ENCODE measurements around the gene SLF2. TPM values are rescaled to one million over a fixed set of nuclear protein-coding genes. Genes with fewer than 3 reads are reported as not detected.
"Not testable (repeated sequence)": the region's sequence is repeated elsewhere in the genome, so short reads cannot be mapped to it uniquely, and the experiment has no call there.

Gene SLF2
- total RNA-seq, 1 donor from 2014 or later, result 46.1 TPM

DNA sequence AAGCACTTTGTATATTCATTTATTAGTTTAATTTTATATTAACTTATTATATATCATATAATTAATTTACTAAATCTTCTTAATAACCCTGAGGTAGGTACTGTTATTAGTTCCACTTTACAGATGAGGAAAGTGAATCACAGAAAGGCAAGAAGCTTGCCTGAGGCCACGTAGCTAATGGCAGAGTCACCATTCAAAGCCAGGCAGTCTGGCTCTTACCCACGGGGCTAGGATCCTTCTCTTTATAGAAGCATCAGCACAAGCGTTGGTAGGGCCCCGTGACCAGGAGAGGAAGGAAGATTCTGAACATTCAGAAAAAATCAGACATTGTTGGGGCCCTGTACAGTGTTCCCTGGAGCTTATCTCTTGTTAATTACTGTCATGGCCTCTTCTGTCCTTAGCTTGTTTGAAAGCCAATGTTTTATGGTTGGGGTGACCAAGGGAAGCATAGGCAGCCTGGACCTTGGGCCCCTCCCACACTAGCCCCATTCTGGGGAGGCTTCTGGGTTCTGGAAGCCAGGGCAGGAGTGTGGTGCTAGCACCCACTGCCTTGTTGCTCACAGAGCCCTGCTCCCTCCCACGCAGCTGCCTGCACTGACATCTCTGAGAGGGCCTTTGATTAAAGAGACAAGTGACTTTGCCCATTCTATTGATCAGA lies 31.1 kb upstream of the SLF2 start:
- H3K27me3 Mint-ChIP-seq, result peaks cover 41% of the 10 kb centered on the region
- H3K27ac Mint-ChIP-seq, result no peak overlapping the region
- no peak for DNase-seq (ENCODE audit: extremely low spot score, unreplicated experiment)
- peaks cover 38% of the 10 kb centered on the region for H3K4me1 Mint-ChIP-seq (ENCODE audit: unreplicated experiment)
- H3K36me3 Mint-ChIP-seq, result no peaks in the 10 kb centered on the region
- TF ChIP-seq, protein P1, sequence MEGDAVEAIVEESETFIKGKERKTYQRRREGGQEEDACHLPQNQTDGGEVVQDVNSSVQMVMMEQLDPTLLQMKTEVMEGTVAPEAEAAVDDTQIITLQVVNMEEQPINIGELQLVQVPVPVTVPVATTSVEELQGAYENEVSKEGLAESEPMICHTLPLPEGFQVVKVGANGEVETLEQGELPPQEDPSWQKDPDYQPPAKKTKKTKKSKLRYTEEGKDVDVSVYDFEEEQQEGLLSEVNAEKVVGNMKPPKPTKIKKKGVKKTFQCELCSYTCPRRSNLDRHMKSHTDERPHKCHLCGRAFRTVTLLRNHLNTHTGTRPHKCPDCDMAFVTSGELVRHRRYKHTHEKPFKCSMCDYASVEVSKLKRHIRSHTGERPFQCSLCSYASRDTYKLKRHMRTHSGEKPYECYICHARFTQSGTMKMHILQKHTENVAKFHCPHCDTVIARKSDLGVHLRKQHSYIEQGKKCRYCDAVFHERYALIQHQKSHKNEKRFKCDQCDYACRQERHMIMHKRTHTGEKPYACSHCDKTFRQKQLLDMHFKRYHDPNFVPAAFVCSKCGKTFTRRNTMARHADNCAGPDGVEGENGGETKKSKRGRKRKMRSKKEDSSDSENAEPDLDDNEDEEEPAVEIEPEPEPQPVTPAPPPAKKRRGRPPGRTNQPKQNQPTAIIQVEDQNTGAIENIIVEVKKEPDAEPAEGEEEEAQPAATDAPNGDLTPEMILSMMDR (conservative IDR thresholded peaks at IDR 0.05), result no peak
- no peaks in the 10 kb centered on the region for H3K9me3 Mint-ChIP-seq
- peak overlapping the region; percentile 31 for H3K4me3 Mint-ChIP-seq

DNA sequence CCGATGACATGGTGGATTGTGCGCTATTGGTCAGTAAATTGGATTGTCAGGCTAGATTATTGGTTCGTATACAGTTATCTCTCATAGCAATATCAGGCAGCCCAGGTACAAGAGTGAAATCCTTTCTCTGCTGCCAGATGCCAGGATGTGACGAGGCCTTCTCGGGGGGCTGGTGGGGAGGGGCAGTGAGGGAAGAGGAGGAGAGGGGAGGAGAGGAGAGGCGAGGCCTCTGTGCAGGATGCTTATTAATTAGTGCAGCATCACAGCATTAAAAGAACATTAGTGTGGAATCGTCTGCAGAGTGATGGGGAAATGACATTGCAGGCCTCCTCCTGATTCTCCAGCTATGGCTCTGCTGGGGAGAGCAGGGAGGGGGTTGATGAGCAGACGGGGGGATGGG lies 30.5 kb upstream of the SLF2 start:
- TF ChIP-seq, protein P1 (conservative IDR thresholded peaks at IDR 0.05), result no peak
- peak overlapping the region; percentile 41 for H3K27ac Mint-ChIP-seq
- peaks cover 36% of the 10 kb centered on the region for H3K27me3 Mint-ChIP-seq
- peak overlapping the region; percentile 31 for H3K4me3 Mint-ChIP-seq
- H3K4me1 Mint-ChIP-seq (ENCODE audit: unreplicated experiment), result peaks cover 43% of the 10 kb centered on the region
- H3K36me3 Mint-ChIP-seq, result no peaks in the 10 kb centered on the region
- no peak for DNase-seq (ENCODE audit: extremely low spot score, unreplicated experiment)
- no peaks in the 10 kb centered on the region for H3K9me3 Mint-ChIP-seq

DNA sequence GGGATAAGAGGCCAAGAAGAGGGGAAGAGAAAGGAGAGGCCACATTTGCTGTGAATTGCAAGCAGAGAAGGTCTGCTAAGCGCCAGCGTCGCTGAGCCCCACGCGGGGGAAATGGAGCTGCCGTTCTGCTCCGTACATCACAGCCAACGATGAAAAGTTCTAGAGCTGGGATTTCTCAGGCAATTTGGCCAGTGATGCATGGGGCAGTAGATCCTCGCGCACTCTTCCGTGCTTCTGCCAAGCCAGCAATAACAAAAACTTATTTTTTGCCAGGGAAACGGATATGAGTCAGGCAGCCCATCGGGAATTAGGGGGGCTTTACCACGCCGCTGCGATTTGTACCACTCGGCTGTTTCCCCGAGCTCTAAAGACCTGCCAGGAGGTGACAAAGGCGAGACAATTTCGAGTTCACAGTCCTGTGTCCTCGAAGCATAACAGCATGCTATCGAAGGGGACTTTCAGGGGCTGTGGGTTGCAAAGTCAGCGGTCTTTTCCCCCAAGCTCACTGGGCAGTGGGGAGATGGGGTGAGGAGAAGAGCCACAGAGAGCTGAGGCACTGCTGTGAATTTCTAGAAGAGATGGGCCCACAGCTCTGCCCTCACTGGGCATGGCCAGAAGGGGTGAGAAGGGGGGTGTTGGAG lies 30.0 kb upstream of the SLF2 start:
- H3K9me3 Mint-ChIP-seq, result no peaks in the 10 kb centered on the region
- H3K4me1 Mint-ChIP-seq (ENCODE audit: unreplicated experiment), result peaks cover 47% of the 10 kb centered on the region
- no peak for DNase-seq (ENCODE audit: extremely low spot score, unreplicated experiment)
- no peak overlapping the region for H3K4me3 Mint-ChIP-seq
- H3K36me3 Mint-ChIP-seq, result no peaks in the 10 kb centered on the region
- TF ChIP-seq, protein P1 (conservative IDR thresholded peaks at IDR 0.05), result no peak
- H3K27ac Mint-ChIP-seq, result peak overlapping the region; percentile 41
- H3K27me3 Mint-ChIP-seq, result peaks cover 36% of the 10 kb centered on the region

DNA sequence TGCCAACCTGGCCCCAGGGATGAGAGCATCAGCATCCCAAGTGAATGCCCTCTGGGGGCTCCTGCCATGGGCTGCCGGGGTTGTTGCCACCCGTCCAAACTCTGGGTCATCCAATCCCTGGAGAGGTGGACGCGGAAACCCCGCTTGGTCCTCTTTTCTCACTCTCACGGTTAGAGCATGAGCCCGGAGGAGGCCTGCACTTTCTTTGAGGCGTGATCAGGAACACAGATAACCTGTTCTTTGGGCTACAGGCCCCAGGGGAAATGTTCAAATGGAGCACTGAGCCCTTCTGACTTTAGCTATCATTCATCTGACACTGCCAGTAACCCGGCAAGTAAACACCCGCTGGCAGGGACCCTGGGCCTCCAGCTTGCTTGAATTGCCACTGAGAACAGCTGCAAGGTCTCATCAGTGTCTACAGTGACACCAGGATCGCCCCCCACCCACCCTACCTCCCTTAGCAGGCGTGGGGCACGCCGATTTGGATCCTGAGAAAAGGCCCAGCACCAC lies 29.4 kb upstream of the SLF2 start:
- no peaks in the 10 kb centered on the region for H3K36me3 Mint-ChIP-seq
- no peaks in the 10 kb centered on the region for H3K9me3 Mint-ChIP-seq
- peaks cover 43% of the 10 kb centered on the region for H3K4me1 Mint-ChIP-seq (ENCODE audit: unreplicated experiment)
- H3K4me3 Mint-ChIP-seq, result no peak overlapping the region
- H3K27ac Mint-ChIP-seq, result no peak overlapping the region
- no peak for DNase-seq (ENCODE audit: extremely low spot score, unreplicated experiment)
- H3K27me3 Mint-ChIP-seq, result peaks cover 30% of the 10 kb centered on the region
- TF ChIP-seq, protein P1 (conservative IDR thresholded peaks at IDR 0.05), result no peak

DNA sequence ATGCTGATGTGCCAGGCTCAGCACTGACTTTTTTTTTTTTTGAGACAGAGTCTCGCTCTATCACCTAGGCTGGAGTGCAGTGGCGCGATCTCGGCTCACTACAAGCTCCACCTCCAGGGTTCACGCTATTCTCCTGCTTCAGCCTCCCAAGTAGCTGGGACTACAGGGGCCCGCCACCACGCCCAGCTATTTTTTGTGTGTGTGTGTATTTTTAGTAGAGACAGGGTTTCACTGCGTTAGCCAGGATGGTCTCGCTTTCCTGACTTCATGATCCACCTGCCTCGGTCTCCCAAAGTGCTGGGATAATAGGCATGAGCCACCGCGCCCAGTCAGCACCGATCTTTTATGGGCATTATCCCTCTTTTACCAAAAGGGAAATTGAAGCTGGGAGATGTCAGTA lies 27.2 kb upstream of the SLF2 start:
- not testable (repeated sequence) for DNase-seq (ENCODE audit: extremely low spot score, unreplicated experiment); H3K27ac Mint-ChIP-seq; H3K36me3 Mint-ChIP-seq; H3K9me3 Mint-ChIP-seq; H3K4me3 Mint-ChIP-seq
- H3K27me3 Mint-ChIP-seq, result peaks cover 45% of the 10 kb centered on the region
- H3K4me1 Mint-ChIP-seq (ENCODE audit: unreplicated experiment), result peaks cover 54% of the 10 kb centered on the region

DNA sequence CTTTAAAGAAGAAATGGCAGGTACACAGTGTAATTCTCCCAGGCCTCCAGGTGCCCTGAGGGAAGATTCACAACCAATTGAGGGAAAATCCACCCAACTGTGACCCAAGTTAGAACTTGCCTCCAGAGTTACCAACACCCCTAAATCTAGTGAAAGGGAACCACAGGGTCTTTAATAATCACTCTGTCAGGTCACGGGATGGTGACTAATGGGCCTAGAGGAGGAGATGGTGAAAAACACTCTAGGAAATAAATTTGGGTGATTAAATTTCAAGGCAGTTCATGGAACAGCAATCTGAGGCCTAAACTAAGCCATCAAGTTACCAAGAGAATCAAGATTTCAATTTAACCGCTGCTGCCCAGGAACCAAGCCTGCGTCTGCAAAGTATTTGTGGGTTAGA lies 26.7 kb upstream of the SLF2 start:
- H3K27ac Mint-ChIP-seq, result no peak overlapping the region
- H3K27me3 Mint-ChIP-seq, result peaks cover 45% of the 10 kb centered on the region
- TF ChIP-seq, protein P1 (conservative IDR thresholded peaks at IDR 0.05), result no peak
- no peaks in the 10 kb centered on the region for H3K36me3 Mint-ChIP-seq
- H3K4me3 Mint-ChIP-seq, result no peak overlapping the region
- peaks cover 54% of the 10 kb centered on the region for H3K4me1 Mint-ChIP-seq (ENCODE audit: unreplicated experiment)
- H3K9me3 Mint-ChIP-seq, result no peaks in the 10 kb centered on the region
- no peak for DNase-seq (ENCODE audit: extremely low spot score, unreplicated experiment)

Data from type B pancreatic cell (in vitro differentiated cells).